Bronchial epithelial cell (primary cell): Measurements from ENCODE around the gene PSMB2. TPM values are rescaled to one million over a fixed set of nuclear protein-coding genes. Genes with fewer than 3 reads are reported as not detected.
A peak's percentile ranks its signal among the peaks of the same experiment; 100 is the strongest.

Experiments
- DNase-seq: peaks from one replicate; pipeline ENCODE4 v3.0.0-alpha.2; 2010; ENCODE audit warnings: low read depth
- FAIRE-seq: peaks from 2 replicates; lab custom pipeline; 2011; peaks lifted over from hg19 to GRCh38; lab: Jason Lieb, UNC
- H3K27me3 ChIP-seq: 2 replicates; pipeline ENCODE4 v1.5.1; 2011; ENCODE audit warnings: low read length; ENCODE audit not compliant: control insufficient read depth, insufficient read depth
- H3K36me3 ChIP-seq: 2 replicates; pipeline ENCODE4 v1.5.1; 2011; ENCODE audit warnings: low read length; ENCODE audit not compliant: control insufficient read depth, insufficient read depth
- H3K4me3 ChIP-seq: 2 replicates; pipeline ENCODE4 v1.5.1; 2011; ENCODE audit warnings: mild to moderate bottlenecking, low read depth, low read length, control low read depth
- total RNA-seq: library from RNA; depleted of rRNA; stranded (reverse); fragments of >200 nt; gene quantifications from 2 replicates; pipeline ENCODE4 v1.2.1, GENCODE V29; 2014
- TF ChIP-seq, protein P1 (sequence below): IDR thresholded peaks from 2 replicates; pipeline ENCODE4 v1.5.1; 2011; ENCODE audit warnings: mild to moderate bottlenecking, moderate library complexity, low read length, control low read depth, inconsistent platforms; ENCODE audit not compliant: insufficient read depth, severe bottlenecking

Gene PSMB2
- total RNA-seq, 1 donor from 2014 or later: 12.4 TPM

GRCh38 chr1:35599411-35599810 is 41.9 kb downstream of the PSMB2 start:
- Histone ChIP-seq H3K4me3 (no peak overlapping the region), H3K27me3 (no peaks in the 10 kb centered on the region), H3K36me3 (peaks cover 9% of the 10 kb centered on the region)
- TF ChIP-seq, protein P1, sequence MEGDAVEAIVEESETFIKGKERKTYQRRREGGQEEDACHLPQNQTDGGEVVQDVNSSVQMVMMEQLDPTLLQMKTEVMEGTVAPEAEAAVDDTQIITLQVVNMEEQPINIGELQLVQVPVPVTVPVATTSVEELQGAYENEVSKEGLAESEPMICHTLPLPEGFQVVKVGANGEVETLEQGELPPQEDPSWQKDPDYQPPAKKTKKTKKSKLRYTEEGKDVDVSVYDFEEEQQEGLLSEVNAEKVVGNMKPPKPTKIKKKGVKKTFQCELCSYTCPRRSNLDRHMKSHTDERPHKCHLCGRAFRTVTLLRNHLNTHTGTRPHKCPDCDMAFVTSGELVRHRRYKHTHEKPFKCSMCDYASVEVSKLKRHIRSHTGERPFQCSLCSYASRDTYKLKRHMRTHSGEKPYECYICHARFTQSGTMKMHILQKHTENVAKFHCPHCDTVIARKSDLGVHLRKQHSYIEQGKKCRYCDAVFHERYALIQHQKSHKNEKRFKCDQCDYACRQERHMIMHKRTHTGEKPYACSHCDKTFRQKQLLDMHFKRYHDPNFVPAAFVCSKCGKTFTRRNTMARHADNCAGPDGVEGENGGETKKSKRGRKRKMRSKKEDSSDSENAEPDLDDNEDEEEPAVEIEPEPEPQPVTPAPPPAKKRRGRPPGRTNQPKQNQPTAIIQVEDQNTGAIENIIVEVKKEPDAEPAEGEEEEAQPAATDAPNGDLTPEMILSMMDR: no peak
- DNase-seq (no peak), FAIRE-seq (no peak)

DNA sequence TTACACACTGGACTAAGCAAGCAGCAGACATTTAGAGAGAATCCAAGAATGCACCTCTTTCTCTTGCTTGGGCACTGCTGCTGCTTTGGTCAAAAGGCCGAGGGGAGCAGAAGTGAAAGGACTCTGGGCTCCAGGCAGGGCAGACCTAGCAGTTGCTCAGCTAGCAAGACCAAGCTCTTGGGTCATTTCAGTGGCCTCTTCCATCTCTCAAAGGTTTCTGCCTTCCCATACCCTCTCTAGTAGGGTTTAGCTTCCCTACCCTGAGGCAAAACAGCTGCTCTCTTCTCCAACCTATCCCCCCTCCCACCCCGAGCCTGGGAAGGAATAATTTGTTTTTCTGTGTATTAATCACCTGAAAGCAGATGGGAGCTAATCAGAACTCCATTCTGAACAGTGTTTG is 42.4 kb downstream of the PSMB2 start:
- H3K36me3 ChIP-seq: peaks cover 7% of the 10 kb centered on the region
- H3K27me3 ChIP-seq: no peaks in the 10 kb centered on the region
- TF ChIP-seq, protein P1: no peak
- H3K4me3 ChIP-seq: no peak overlapping the region
- FAIRE-seq (no peak), DNase-seq (no peak)

GRCh38 chr1:35597870-35598269 is 43.5 kb downstream of the PSMB2 start:
- Histone ChIP-seq H3K4me3 (no peak overlapping the region), H3K27me3 (no peaks in the 10 kb centered on the region), H3K36me3 (peaks cover 1% of the 10 kb centered on the region)
- no peak for DNase-seq
- TF ChIP-seq, protein P1: no peak
- FAIRE-seq: no peak

DNA sequence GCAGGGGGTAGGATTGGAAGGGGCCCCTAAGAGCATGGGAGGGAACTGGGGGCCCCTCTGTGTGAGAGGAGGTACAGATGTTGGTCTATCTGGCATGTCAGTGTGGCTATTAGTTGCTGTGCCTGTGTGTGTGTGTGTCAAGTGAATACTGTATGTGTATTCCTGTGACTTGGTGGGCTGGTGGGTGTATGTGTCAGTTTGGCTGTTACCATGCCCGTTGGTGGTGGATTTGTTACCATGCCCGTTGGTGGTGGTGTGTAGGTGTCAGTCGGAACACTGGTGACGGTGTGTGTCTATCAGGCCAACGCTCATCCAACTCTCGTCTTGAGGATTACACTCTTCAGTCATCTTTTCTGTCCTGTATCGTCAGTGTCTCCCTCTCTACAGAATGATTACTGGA is 45.6 kb downstream of the PSMB2 start:
- DNase-seq (no peak), FAIRE-seq (peak; percentile 88)
- Histone ChIP-seq H3K36me3 (no peaks in the 10 kb centered on the region), H3K27me3 (no peaks in the 10 kb centered on the region), H3K4me3 (no peak overlapping the region)
- TF ChIP-seq, protein P1: no peak

DNA sequence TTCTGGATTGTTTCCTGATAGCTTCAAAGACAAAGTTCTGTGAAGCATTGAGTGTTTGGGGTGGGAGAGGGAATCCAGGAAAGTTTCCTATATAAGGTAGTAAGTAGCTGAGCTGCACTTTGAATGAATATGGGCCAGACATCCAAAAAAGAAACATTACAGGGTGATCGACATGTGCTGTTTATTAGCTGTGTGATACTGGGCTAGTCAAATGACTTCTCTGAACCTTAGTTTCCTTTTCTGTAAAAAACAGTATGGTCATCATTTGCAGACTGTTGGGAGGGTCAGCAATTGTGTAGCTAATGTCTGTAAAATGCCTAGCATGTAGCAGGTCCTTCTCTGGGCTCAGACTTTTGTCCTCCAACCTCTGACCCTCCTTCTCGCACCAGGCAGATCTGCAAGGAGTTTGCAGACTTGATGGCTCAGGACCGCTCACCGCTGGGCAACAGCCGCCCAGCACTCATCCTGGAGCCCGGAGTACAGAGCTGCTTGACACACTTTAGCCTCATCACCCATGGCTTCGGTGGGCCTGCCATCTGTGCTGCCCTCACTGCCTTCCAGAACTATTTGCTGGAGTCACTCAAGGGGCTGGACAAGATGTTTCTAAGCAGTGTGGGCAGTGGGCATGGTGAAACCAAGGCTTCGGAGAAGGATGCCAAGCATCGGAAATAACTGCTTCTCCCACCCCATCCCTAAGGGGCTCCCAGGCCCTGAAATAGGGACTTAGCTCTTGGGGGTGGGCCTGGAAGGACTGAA is 47.1 kb downstream of the PSMB2 start:
- H3K36me3 ChIP-seq: no peaks in the 10 kb centered on the region
- FAIRE-seq (no peak), DNase-seq (no peak)
- TF ChIP-seq, protein P1: no peak
- no peak overlapping the region for H3K4me3 ChIP-seq
- no peaks in the 10 kb centered on the region for H3K27me3 ChIP-seq
